Esophagus muscularis mucosa (tissue), 4 donors: Measurements from ENCODE around the gene ZNF740.

Experiments
- CTCF ChIP-seq, 3 experiments: fragments of 200-600 bp in 2 of 3; fragments of 450-650 bp in 1 of 3; sonication (generic) in 2 of 3; IDR thresholded peaks; one replicate each; pipeline ENCODE4 v1.5.1; 2017 to 2019; ENCODE audit warnings: antibody characterized with exemption in 3 of 3, mild to moderate bottlenecking in 2 of 3, moderate library complexity in 1 of 3
- EP300 ChIP-seq: sonication (generic); formaldehyde crosslinking; IDR thresholded peaks from one replicate; pipeline ENCODE4 v1.6.1; 2017; ENCODE audit warnings: antibody characterized with exemption
- POLR2A ChIP-seq: fragments of 450-650 bp; IDR thresholded peaks from one replicate; pipeline ENCODE4 v1.6.1; 2017; ENCODE audit warnings: antibody characterized with exemption, moderate library complexity, mild to moderate bottlenecking, low read depth
- POLR2AphosphoS5 ChIP-seq, 2 donors: sonication (generic); formaldehyde crosslinking; IDR thresholded peaks; one replicate each; pipeline ENCODE4 v1.6.1; 2017; ENCODE audit warnings: antibody characterized with exemption in 2 of 2

- no peak for TF ChIP-seq CTCF (IDR thresholded peaks at IDR 0.05)
- no peak for TF ChIP-seq POLR2A
- no peak for TF ChIP-seq EP300
- TF ChIP-seq POLR2AphosphoS5 (IDR thresholded peaks at IDR 0.05) = no peak
Observed at GRCh38 chr12:53197011-53197640, 16.6 kb downstream of the ZNF740 start.
